D341Med (cell line): ENCODE measurements around the gene ATP5F1D.

Source experiments
- DNase-seq: peaks from one replicate; pipeline ENCODE4 v3.0.0; 2012; ENCODE audit warnings: low spot score

Gene ATP5F1D

GRCh38 chr19:1220976-1221903, 20.3 kb upstream of the ATP5F1D start:
- no peak for DNase-seq

- no peak for DNase-seq
Observed at GRCh38 chr19:1221904-1222255, 19.7 kb upstream of the ATP5F1D start.

- peak; percentile 71 for DNase-seq
Observed at GRCh38 chr19:1222394-1222793, 19.2 kb upstream of the ATP5F1D start.

GRCh38 chr19:1223018-1223855, 18.3 kb upstream of the ATP5F1D start:
- peak; percentile 89 for DNase-seq

GRCh38 chr19:1224047-1224825, 17.3 kb upstream of the ATP5F1D start:
- no peak for DNase-seq

- no peak for DNase-seq
Observed at GRCh38 chr19:1224847-1225246, 16.7 kb upstream of the ATP5F1D start.

- DNase-seq: no peak
Observed at GRCh38 chr19:1225440-1226226, 15.9 kb upstream of the ATP5F1D start.

GRCh38 chr19:1226227-1226518, 15.4 kb upstream of the ATP5F1D start:
- no peak for DNase-seq

- no peak for DNase-seq
Observed at GRCh38 chr19:1226522-1227303, 14.8 kb upstream of the ATP5F1D start.

GRCh38 chr19:1227304-1228054, 14.1 kb upstream of the ATP5F1D start:
- DNase-seq: no peak

GRCh38 chr19:1228161-1228957, 13.2 kb upstream of the ATP5F1D start:
- DNase-seq: no peak

GRCh38 chr19:1229056-1229923, 12.3 kb upstream of the ATP5F1D start:
- DNase-seq: no peak

- DNase-seq: no peak
Observed at GRCh38 chr19:1229924-1230782, 11.4 kb upstream of the ATP5F1D start.

- DNase-seq: no peak
Observed at GRCh38 chr19:1230783-1231489, 10.6 kb upstream of the ATP5F1D start.

GRCh38 chr19:1231729-1232637, 9.6 kb upstream of the ATP5F1D start:
- DNase-seq: no peak

- no peak for DNase-seq
Observed at GRCh38 chr19:1232652-1233072, 8.9 kb upstream of the ATP5F1D start.
